Trophoblast cell (in vitro differentiated cells and primary cell): Measurements from ENCODE around the gene RLBP1.

ENCODE experiments used
- DNase-seq, 2 donors: peaks; one replicate each; pipeline ENCODE4 v3.0.0-alpha.2; 2016
- H2AFZ ChIP-seq: 2 replicates; pipeline ENCODE4 v1.6.1; 2013; ENCODE audit warnings: low read length, moderate library complexity, mild to moderate bottlenecking; ENCODE audit not compliant: insufficient read depth, poor library complexity
- H2AK5ac ChIP-seq: 2 replicates; pipeline ENCODE4 v1.6.1; 2013; ENCODE audit warnings: mild to moderate bottlenecking, low read length
- H2BK120ac ChIP-seq: 2 replicates; pipeline ENCODE4 v1.6.1; 2013; ENCODE audit warnings: low read length, mild to moderate bottlenecking, moderate library complexity; ENCODE audit not compliant: insufficient read depth, poor library complexity
- H2BK12ac ChIP-seq: 2 replicates; pipeline ENCODE4 v1.6.1; 2013; ENCODE audit warnings: mild to moderate bottlenecking, low read length, moderate library complexity
- H2BK5ac ChIP-seq: 2 replicates; pipeline ENCODE4 v1.6.1; 2013; ENCODE audit warnings: low read length, low read depth, moderate library complexity, mild to moderate bottlenecking; ENCODE audit not compliant: poor library complexity
- H3K14ac ChIP-seq: 2 replicates; pipeline ENCODE4 v1.6.1; 2013; ENCODE audit warnings: mild to moderate bottlenecking, low read length
- H3K18ac ChIP-seq: 2 replicates; pipeline ENCODE4 v1.6.1; 2013; ENCODE audit warnings: mild to moderate bottlenecking, low read length
- H3K23ac ChIP-seq: 2 replicates; pipeline ENCODE4 v1.6.1; 2013; ENCODE audit warnings: low read length
- H3K27ac ChIP-seq: 2 replicates; pipeline ENCODE4 v1.5.1; 2013; ENCODE audit warnings: low read depth, mild to moderate bottlenecking, inconsistent platforms, low read length, moderate library complexity
- H3K27me3 ChIP-seq: 2 replicates; pipeline ENCODE4 v1.6.1; 2013; ENCODE audit warnings: inconsistent platforms, mild to moderate bottlenecking, low read length, moderate library complexity; ENCODE audit not compliant: insufficient read depth
- H3K36me3 ChIP-seq, 2 experiments: 1 replicate in 1 of 2; 2 replicates in 1 of 2; pipeline ENCODE4 v1.6.1; 2013; ENCODE audit warnings: low read length in 2 of 2, mild to moderate bottlenecking in 2 of 2, moderate library complexity in 1 of 2; ENCODE audit not compliant: insufficient read depth in 2 of 2, control insufficient read depth in 1 of 2
- H3K4ac ChIP-seq: 2 replicates; pipeline ENCODE4 v1.6.1; 2013; ENCODE audit warnings: low read depth, mild to moderate bottlenecking, low read length, moderate library complexity
- H3K4me1 ChIP-seq, 2 experiments: 1 replicate in 1 of 2; 2 replicates in 1 of 2; pipeline ENCODE4 v1.6.1; 2013; ENCODE audit warnings: low read length in 2 of 2, mild to moderate bottlenecking in 2 of 2, moderate library complexity in 1 of 2; ENCODE audit not compliant: insufficient read depth in 2 of 2, control insufficient read depth in 1 of 2
- H3K4me2 ChIP-seq: 2 replicates; pipeline ENCODE4 v1.6.1; 2013; ENCODE audit warnings: inconsistent platforms, mild to moderate bottlenecking, low read length, moderate library complexity
- H3K4me3 ChIP-seq: 2 replicates; pipeline ENCODE4 v1.5.1; 2013; ENCODE audit warnings: mild to moderate bottlenecking, low read depth, low read length, inconsistent platforms
- H3K79me1 ChIP-seq: one replicate; pipeline ENCODE4 v1.6.1; 2013; ENCODE audit warnings: low read length
- H3K79me2 ChIP-seq: 2 replicates; pipeline ENCODE4 v1.6.1; 2013; ENCODE audit warnings: low read length, mild to moderate bottlenecking; ENCODE audit not compliant: control insufficient read depth, insufficient read depth, poor library complexity
- H3K9ac ChIP-seq: 2 replicates; pipeline ENCODE4 v1.6.1; 2013; ENCODE audit warnings: mild to moderate bottlenecking, low read length
- H3K9me3 ChIP-seq: 2 replicates; pipeline ENCODE4 v1.6.1; 2013; ENCODE audit warnings: low read depth, mild to moderate bottlenecking, control low read depth, inconsistent platforms, low read length; ENCODE audit not compliant: insufficient read depth
- H4K12ac ChIP-seq: 2 replicates; pipeline ENCODE4 v1.6.1; 2013; ENCODE audit warnings: low read depth, mild to moderate bottlenecking, low read length, moderate library complexity
- H4K8ac ChIP-seq: 2 replicates; pipeline ENCODE4 v1.6.1; 2013; ENCODE audit warnings: low read depth, mild to moderate bottlenecking, low read length, moderate library complexity
- H4K91ac ChIP-seq: one replicate; pipeline ENCODE4 v1.6.1; 2013; ENCODE audit warnings: low read depth, mild to moderate bottlenecking, low read length, moderate library complexity
- WGBS: extraction: QIAGEN DNeasy Blood & Tissue Kit; methylation state at CpG from one replicate; pipeline ENCODE4 v1.1.7; 2013; ENCODE audit warnings: missing lambda C conversion rate; ENCODE audit not compliant: insufficient read length, insufficient coverage; ENCODE audit errors: extremely low coverage; 5-methylcytosine and 5-hydroxymethylcytosine counted together

Gene RLBP1

GRCh38 chr15:89187301-89187985 is 33.9 kb downstream of the RLBP1 start:
- H3K79me2 ChIP-seq: no peaks in the 10 kb centered on the region
- DNase-seq: no peak
- no peak overlapping the region for H2BK12ac ChIP-seq
- no peak overlapping the region for H2AFZ ChIP-seq
- no peak overlapping the region for H2BK5ac ChIP-seq
- H3K14ac ChIP-seq: no peak overlapping the region
- H3K4me2 ChIP-seq: no peak overlapping the region
- H4K8ac ChIP-seq: no peak overlapping the region
- H4K91ac ChIP-seq: no peak overlapping the region
- H3K9me3 ChIP-seq: no peaks in the 10 kb centered on the region
- no peak overlapping the region for H3K4ac ChIP-seq
- H4K12ac ChIP-seq: no peak overlapping the region
- no peak overlapping the region for H3K9ac ChIP-seq
- no peak overlapping the region for H3K18ac ChIP-seq
- no peaks in the 10 kb centered on the region for H3K79me1 ChIP-seq
- no peaks in the 10 kb centered on the region for H3K27me3 ChIP-seq
- no peak overlapping the region for H2BK120ac ChIP-seq
- H3K4me1 ChIP-seq: no peaks in the 10 kb centered on the region
- no peak overlapping the region for H3K27ac ChIP-seq
- H2AK5ac ChIP-seq: no peak overlapping the region
- no CpG with 5 or more reads among the region's 9 CpGs for whole genome bisulfite sequencing
- H3K4me3 ChIP-seq: no peak overlapping the region
- H3K23ac ChIP-seq: no peak overlapping the region
- peaks cover 9 to 22% of the 10 kb centered on the region in 2 experiments for H3K36me3 ChIP-seq

GRCh38 chr15:89186803-89187202 is 34.6 kb downstream of the RLBP1 start:
- H3K4ac ChIP-seq: no peak overlapping the region
- H3K18ac ChIP-seq: no peak overlapping the region
- no peak overlapping the region for H4K91ac ChIP-seq
- no peak overlapping the region for H3K14ac ChIP-seq
- H3K79me1 ChIP-seq: no peaks in the 10 kb centered on the region
- peaks cover 9 to 22% of the 10 kb centered on the region in 2 experiments for H3K36me3 ChIP-seq
- no peak for DNase-seq
- H2AFZ ChIP-seq: no peak overlapping the region
- H4K8ac ChIP-seq: no peak overlapping the region
- H2BK120ac ChIP-seq: no peak overlapping the region
- H3K4me1 ChIP-seq: no peaks in the 10 kb centered on the region
- no peak overlapping the region for H2BK12ac ChIP-seq
- no peak overlapping the region for H3K4me3 ChIP-seq
- no peak overlapping the region for H2BK5ac ChIP-seq
- no peak overlapping the region for H3K27ac ChIP-seq
- H3K27me3 ChIP-seq: no peaks in the 10 kb centered on the region
- H3K9ac ChIP-seq: no peak overlapping the region
- no CpG with 5 or more reads among the region's 6 CpGs for WGBS
- no peak overlapping the region for H2AK5ac ChIP-seq
- no peak overlapping the region for H3K23ac ChIP-seq
- no peaks in the 10 kb centered on the region for H3K79me2 ChIP-seq
- H3K9me3 ChIP-seq: no peaks in the 10 kb centered on the region
- H4K12ac ChIP-seq: no peak overlapping the region
- H3K4me2 ChIP-seq: no peak overlapping the region

GRCh38 chr15:89184886-89185526 is 36.4 kb downstream of the RLBP1 start:
- Histone ChIP-seq H3K4me1 (no peaks in the 10 kb centered on the region), H3K4me3 (no peak overlapping the region), H3K36me3 (peaks cover 9 to 19% of the 10 kb centered on the region in 2 experiments), H3K27me3 (no peaks in the 10 kb centered on the region), H2BK12ac (no peak overlapping the region), H2AK5ac (no peak overlapping the region), H4K8ac (no peak overlapping the region), H3K9ac (no peak overlapping the region), H3K9me3 (no peaks in the 10 kb centered on the region), H3K79me1 (no peaks in the 10 kb centered on the region), H3K79me2 (no peaks in the 10 kb centered on the region), H4K91ac (no peak overlapping the region), H3K14ac (no peak overlapping the region), H3K4me2 (no peak overlapping the region), H3K23ac (no peak overlapping the region), H3K27ac (no peak overlapping the region), H2BK120ac (no peak overlapping the region), H2BK5ac (no peak overlapping the region), H2AFZ (no peak overlapping the region), H3K4ac (no peak overlapping the region), H3K18ac (no peak overlapping the region), H4K12ac (no peak overlapping the region)
- DNase-seq: no peak
- WGBS: no CpG with 5 or more reads among the region's 12 CpGs

- Histone ChIP-seq H3K9me3 (no peaks in the 10 kb centered on the region), H2AFZ (no peak overlapping the region), H3K79me1 (no peaks in the 10 kb centered on the region), H3K36me3 (peaks cover 9 to 16% of the 10 kb centered on the region in 2 experiments), H3K27me3 (no peaks in the 10 kb centered on the region), H4K12ac (no peak overlapping the region), H3K4ac (no peak overlapping the region), H3K4me3 (no peak overlapping the region), H3K4me1 (no peaks in the 10 kb centered on the region), H4K91ac (no peak overlapping the region), H3K9ac (no peak overlapping the region), H2BK5ac (no peak overlapping the region), H3K79me2 (no peaks in the 10 kb centered on the region), H2AK5ac (no peak overlapping the region), H3K14ac (no peak overlapping the region), H2BK12ac (no peak overlapping the region), H3K23ac (no peak overlapping the region), H4K8ac (no peak overlapping the region), H3K4me2 (no peak overlapping the region), H3K18ac (no peak overlapping the region), H2BK120ac (no peak overlapping the region), H3K27ac (no peak overlapping the region)
- no CpG with 5 or more reads among the region's 6 CpGs for WGBS
- no peak for DNase-seq
These were observed 37.0 kb downstream of the RLBP1 start for GRCh38 chr15:89184357-89184756.
